Ovary (tissue), 3 donors: Measurements from ENCODE around the gene SEMA3E.

Experiments used
- EP300 ChIP-seq: sonication (generic); formaldehyde crosslinking; IDR thresholded peaks from one replicate; pipeline ENCODE4 v1.6.1; 2017; ENCODE audit warnings: antibody characterized with exemption
- TF ChIP-seq, protein P1 (sequence below), 3 donors: fragments of 450-650 bp in 2 of 3; fragments of 200-600 bp in 1 of 3; IDR thresholded peaks; one replicate each; pipeline versions ENCODE4 v1.5.1 to v1.8.0; 2016 to 2022; ENCODE audit warnings: antibody characterized with exemption in 3 of 3, mild to moderate bottlenecking in 1 of 3
- donor health status: DM: no; HTN: no; CAD: no.

- TF ChIP-seq, protein P1, sequence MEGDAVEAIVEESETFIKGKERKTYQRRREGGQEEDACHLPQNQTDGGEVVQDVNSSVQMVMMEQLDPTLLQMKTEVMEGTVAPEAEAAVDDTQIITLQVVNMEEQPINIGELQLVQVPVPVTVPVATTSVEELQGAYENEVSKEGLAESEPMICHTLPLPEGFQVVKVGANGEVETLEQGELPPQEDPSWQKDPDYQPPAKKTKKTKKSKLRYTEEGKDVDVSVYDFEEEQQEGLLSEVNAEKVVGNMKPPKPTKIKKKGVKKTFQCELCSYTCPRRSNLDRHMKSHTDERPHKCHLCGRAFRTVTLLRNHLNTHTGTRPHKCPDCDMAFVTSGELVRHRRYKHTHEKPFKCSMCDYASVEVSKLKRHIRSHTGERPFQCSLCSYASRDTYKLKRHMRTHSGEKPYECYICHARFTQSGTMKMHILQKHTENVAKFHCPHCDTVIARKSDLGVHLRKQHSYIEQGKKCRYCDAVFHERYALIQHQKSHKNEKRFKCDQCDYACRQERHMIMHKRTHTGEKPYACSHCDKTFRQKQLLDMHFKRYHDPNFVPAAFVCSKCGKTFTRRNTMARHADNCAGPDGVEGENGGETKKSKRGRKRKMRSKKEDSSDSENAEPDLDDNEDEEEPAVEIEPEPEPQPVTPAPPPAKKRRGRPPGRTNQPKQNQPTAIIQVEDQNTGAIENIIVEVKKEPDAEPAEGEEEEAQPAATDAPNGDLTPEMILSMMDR (IDR thresholded peaks at IDR 0.05) = no peak
- TF ChIP-seq EP300 = no peak
Measured at GRCh38 chr7:83394776-83395175, 254.2 kb downstream of the SEMA3E start.
